Ovary (tissue), 3 donors: ENCODE results near the gene MTHFR.

Source experiments
- POLR2A ChIP-seq: fragments of 450-650 bp; IDR thresholded peaks from one replicate; pipeline ENCODE4 v1.6.1; 2017; ENCODE audit warnings: antibody characterized with exemption, mild to moderate bottlenecking, moderate library complexity
- TF ChIP-seq, protein P1 (sequence below), 3 donors: fragments of 450-650 bp in 2 of 3; fragments of 200-600 bp in 1 of 3; IDR thresholded peaks; one replicate each; pipeline versions ENCODE4 v1.5.1 to v1.8.0; 2016 to 2022; ENCODE audit warnings: antibody characterized with exemption in 3 of 3, mild to moderate bottlenecking in 1 of 3
- donor health status: DM: no; HTN: no; CAD: no.

DNA sequence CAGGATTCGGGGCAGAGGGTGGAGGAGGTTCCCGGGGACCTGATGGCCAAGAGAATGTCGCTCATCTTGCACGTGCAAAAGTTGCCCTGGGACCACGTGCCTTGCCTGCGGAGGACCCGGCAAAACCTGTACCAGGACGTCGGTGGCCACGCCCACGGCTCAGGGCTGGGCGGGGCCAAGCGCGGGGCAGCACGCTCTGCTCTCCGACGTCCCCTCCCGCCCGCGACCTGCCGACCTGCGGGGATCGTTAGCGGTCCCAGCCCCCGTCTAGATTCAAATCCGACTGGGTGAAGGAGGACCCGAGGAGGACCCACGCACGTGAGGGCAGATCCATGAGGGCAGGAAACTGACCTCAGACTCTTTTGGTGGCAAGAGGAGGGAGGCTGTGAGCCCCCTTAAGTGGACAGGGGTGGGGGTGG lies 43.8 kb downstream of the MTHFR start, which contains the start of gene C1orf167:
- TF ChIP-seq, protein P1, sequence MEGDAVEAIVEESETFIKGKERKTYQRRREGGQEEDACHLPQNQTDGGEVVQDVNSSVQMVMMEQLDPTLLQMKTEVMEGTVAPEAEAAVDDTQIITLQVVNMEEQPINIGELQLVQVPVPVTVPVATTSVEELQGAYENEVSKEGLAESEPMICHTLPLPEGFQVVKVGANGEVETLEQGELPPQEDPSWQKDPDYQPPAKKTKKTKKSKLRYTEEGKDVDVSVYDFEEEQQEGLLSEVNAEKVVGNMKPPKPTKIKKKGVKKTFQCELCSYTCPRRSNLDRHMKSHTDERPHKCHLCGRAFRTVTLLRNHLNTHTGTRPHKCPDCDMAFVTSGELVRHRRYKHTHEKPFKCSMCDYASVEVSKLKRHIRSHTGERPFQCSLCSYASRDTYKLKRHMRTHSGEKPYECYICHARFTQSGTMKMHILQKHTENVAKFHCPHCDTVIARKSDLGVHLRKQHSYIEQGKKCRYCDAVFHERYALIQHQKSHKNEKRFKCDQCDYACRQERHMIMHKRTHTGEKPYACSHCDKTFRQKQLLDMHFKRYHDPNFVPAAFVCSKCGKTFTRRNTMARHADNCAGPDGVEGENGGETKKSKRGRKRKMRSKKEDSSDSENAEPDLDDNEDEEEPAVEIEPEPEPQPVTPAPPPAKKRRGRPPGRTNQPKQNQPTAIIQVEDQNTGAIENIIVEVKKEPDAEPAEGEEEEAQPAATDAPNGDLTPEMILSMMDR (IDR thresholded peaks at IDR 0.05), result no peak
- TF ChIP-seq POLR2A, result no peak
